Lower leg skin (tissue), 4 donors: ENCODE results near the gene CD101. TPM values are rescaled to one million over a fixed set of nuclear protein-coding genes. Genes with fewer than 3 reads are reported as not detected.
"Not testable (repeated sequence)": the region's sequence is repeated elsewhere in the genome, so short reads cannot be mapped to it uniquely, and the experiment has no call there.

Experiments
- DNase-seq, 2 donors: peaks; one replicate each; pipeline ENCODE4 v3.0.0-alpha.2; 2019; ENCODE audit warnings: low spot score in 2 of 2
- H3K4me3 ChIP-seq: fragments of 200-600 bp; sonication (generic); 2 replicates; pipeline ENCODE4 v1.5.1; 2017; ENCODE audit warnings: mild to moderate bottlenecking, low read depth; ENCODE audit not compliant: poor library complexity, severe bottlenecking
- POLR2A ChIP-seq, 2 donors: fragments of 450-650 bp; IDR thresholded peaks; one replicate each; pipeline ENCODE4 v1.6.1; 2016 to 2017; ENCODE audit warnings: antibody characterized with exemption in 2 of 2, mild to moderate bottlenecking in 1 of 2, moderate library complexity in 1 of 2
- WGBS, 2 donors: methylation state at CpG; one replicate each; pipeline ENCODE4 v1.1.5; 2018; 5-methylcytosine and 5-hydroxymethylcytosine counted together
- intact Hi-C: fragments of 100-400 bp; cut with DNase I; formaldehyde crosslinking; loops from one replicate; pipeline ENCODE4 v1.15.0; 2023; ENCODE audit warnings: low total_unique reads
- total RNA-seq, 4 donors: library from RNA; depleted of rRNA; stranded (reverse); fragments of >200 nt; gene quantifications; one replicate each; pipeline ENCODE4 v1.1.0, GENCODE V29; 2016
- TF ChIP-seq, protein P1 (sequence below), 3 donors: fragments of 450-650 bp; IDR thresholded peaks; one replicate each; pipeline ENCODE4 v1.5.1; 2016; ENCODE audit warnings: antibody characterized with exemption in 3 of 3, mild to moderate bottlenecking in 3 of 3, moderate library complexity in 2 of 3

The CD101 gene
- total RNA-seq, 4 donors from 2014 or later, result 0.46 to 1.8 (median 0.92) TPM

DNA sequence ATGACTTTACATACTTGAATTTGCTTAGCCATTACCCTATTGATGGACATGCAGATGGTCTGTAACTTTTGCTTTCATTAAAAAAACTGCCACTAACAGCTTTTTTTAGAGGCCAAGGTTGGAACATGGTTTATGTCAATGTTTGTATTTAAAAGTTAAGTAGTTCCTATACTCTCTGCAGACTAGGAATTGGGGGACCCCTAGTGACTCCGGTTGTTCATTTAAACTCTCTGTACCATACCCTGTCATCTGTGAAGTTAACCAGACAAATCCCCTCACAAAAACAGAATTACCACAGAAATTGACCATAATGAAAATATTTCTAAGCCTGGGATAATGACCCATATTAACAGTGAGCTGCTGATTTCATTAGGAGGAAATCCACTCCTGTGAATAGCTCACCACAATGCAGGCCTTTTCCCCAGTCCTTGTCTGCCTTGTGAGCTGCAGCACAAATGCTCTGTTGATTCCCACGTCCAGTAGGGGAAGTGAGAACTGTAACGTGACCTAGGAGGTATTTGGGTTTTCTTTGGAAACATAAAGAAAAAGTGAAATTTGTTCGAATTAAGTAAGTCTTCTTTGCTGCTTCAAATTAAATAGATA lies 30.2 kb upstream of the CD101 start:
- no peak overlapping the region for H3K4me3 ChIP-seq
- no peak for TF ChIP-seq POLR2A (IDR thresholded peaks at IDR 0.05)
- TF ChIP-seq, protein P1, sequence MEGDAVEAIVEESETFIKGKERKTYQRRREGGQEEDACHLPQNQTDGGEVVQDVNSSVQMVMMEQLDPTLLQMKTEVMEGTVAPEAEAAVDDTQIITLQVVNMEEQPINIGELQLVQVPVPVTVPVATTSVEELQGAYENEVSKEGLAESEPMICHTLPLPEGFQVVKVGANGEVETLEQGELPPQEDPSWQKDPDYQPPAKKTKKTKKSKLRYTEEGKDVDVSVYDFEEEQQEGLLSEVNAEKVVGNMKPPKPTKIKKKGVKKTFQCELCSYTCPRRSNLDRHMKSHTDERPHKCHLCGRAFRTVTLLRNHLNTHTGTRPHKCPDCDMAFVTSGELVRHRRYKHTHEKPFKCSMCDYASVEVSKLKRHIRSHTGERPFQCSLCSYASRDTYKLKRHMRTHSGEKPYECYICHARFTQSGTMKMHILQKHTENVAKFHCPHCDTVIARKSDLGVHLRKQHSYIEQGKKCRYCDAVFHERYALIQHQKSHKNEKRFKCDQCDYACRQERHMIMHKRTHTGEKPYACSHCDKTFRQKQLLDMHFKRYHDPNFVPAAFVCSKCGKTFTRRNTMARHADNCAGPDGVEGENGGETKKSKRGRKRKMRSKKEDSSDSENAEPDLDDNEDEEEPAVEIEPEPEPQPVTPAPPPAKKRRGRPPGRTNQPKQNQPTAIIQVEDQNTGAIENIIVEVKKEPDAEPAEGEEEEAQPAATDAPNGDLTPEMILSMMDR (IDR thresholded peaks at IDR 0.05), result no peak
- WGBS, 2 donors, result 80 to 82% methylated on average over 4 of the region's 4 CpGs
- DNase-seq, result no peak
- intact Hi-C loops, result no loop called here

DNA sequence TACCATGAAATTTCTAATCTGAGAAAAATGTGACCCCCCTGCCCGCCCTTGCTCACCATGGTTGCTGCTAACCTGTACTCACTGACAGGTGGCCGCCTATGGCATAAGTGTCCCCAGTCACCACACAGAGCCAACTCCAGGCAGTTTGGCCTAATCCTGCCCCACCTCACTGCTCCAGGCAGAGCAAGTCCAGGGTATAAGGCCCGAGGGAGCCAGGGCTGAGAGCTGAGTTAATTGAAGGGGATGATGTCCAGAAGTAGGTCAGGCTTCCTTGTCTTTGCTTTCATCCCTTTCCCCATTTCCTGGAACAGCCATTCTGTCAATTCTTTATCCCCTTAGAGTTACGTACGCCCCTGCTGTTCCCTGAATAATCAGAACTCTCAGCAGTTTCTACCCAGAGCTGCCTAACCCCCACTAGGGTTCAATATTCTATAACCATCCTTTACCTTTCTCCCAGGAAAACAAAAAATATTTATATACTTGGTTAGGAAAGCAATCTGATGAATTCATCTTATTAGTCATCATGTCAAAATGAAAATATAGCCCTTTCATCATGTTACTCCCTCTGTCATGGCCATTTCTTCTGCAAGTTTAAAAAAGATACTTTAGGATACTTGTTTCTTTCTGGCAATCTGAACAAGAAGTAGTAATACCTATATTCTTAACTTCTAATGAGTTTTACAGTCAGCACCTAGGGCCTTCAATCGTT lies 29.4 kb upstream of the CD101 start:
- intact Hi-C loops, result no loop called here
- H3K4me3 ChIP-seq, result no peak overlapping the region
- TF ChIP-seq, protein P1 (IDR thresholded peaks at IDR 0.05), result no peak
- TF ChIP-seq POLR2A (IDR thresholded peaks at IDR 0.05), result no peak
- 74 to 79% methylated on average over 6 of the region's 6 CpGs for WGBS, 2 donors
- DNase-seq, result no peak

DNA sequence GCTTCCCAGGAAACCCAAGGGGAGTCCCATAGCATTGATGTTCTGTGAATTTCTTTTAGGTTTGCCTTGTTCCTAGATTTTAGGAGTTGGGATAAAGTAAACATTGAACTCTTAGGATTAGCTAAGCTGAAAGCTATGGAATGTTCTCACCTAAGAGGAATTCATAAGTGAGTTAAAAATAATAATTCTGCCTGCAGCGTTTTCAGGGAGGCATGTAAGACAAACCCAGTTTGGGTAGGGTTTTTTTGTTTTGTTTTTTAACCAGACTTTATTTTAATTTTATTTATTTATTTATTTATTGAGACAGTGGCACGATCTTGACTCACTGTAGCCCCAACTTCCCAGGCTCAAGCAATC lies 28.9 kb upstream of the CD101 start:
- DNase-seq, result no peak
- no peak overlapping the region for H3K4me3 ChIP-seq
- WGBS, 2 donors, result 46 to 49% methylated on average over 2 of the region's 2 CpGs
- no peak for TF ChIP-seq POLR2A (IDR thresholded peaks at IDR 0.05)
- TF ChIP-seq, protein P1 (IDR thresholded peaks at IDR 0.05), result no peak
- intact Hi-C loops, result no loop called here

GRCh38 chr1:116980309-116980708 lies 21.3 kb upstream of the CD101 start:
- WGBS, 2 donors, result 100% methylated on average over 1 of the region's 1 CpG
- DNase-seq, H3K4me3 ChIP-seq, intact Hi-C loops: not testable (repeated sequence)

DNA sequence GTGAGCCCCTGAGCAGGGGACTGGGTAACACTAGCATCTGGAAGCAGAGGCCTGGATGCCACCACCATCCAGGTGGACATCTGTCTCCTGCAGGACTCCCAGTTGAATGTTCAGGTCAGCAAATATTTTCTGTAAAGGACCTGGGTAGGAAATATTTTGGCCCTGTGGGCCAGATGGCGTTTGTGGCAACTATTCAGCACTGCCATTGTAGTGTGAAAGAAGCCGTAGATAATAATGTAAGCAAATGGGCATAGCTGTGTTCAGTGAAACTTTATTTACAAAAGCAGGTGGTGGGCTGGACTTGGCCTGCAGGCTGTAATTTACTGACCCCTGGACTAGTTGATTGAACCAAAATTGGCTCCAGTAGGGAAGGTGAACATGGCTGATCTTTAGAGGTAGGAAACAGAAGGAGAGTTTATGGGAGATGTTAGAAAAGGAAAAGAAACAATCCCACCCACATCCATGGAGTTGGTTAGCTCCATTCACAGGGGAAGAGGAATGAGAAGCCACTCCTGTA lies 20.0 kb upstream of the CD101 start:
- intact Hi-C loops, result no loop called here
- no peak overlapping the region for H3K4me3 ChIP-seq
- no peak for DNase-seq
- TF ChIP-seq, protein P1 (IDR thresholded peaks at IDR 0.05), result no peak
- no peak for TF ChIP-seq POLR2A (IDR thresholded peaks at IDR 0.05)
- WGBS, 2 donors, result 92% methylated on average over 2 of the region's 2 CpGs

GRCh38 chr1:116982319-116983004 lies 19.1 kb upstream of the CD101 start:
- DNase-seq, result no peak
- TF ChIP-seq, protein P1 (IDR thresholded peaks at IDR 0.05), result no peak
- TF ChIP-seq POLR2A (IDR thresholded peaks at IDR 0.05), result no peak
- intact Hi-C loops, result no loop called here
- 73 to 79% methylated on average over 8 to 9 of the region's 9 CpGs for WGBS, 2 donors
- no peak overlapping the region for H3K4me3 ChIP-seq
